SH-SY5Y (cell line): ENCODE results near the gene NCF4.

ENCODE experiments used
- GATA2 ChIP-seq: IDR thresholded peaks from 2 replicates; pipeline ENCODE4 v1.6.1; 2011; ENCODE audit warnings: mild to moderate bottlenecking, low read depth, low read length
- GATA3 ChIP-seq: IDR thresholded peaks from 2 replicates; pipeline ENCODE4 v1.6.1; 2011; ENCODE audit warnings: low read depth, mild to moderate bottlenecking, low read length, moderate library complexity

- TF ChIP-seq GATA2 (no peak), GATA3 (no peak)
These were observed 19.0 kb downstream of the NCF4 start for GRCh38 chr22:36879775-36880174.
